Measurements from ENCODE around the gene UBALD1.
"Not testable (repeated sequence)": the region's sequence is repeated elsewhere in the genome, so short reads cannot be mapped to it uniquely, and the experiment has no call there.

- not testable (repeated sequence) for TF ChIP-seq CTCF (IDR thresholded peaks at IDR 0.05 in 2 of 3, conservative IDR thresholded peaks at IDR 0.05 in 1 of 3; ENCODE audit: borderline replicate concordance in 1 of 3, insufficient read depth in 1 of 3, low read depth in 2 of 3, low read length in 2 of 3); TCF7L2 (IDR thresholded peaks at IDR 0.05; ENCODE audit: borderline replicate concordance, extremely low read depth, insufficient read depth, insufficient read length); EZH2 (IDR thresholded peaks at IDR 0.05); CEBPB (IDR thresholded peaks at IDR 0.05; ENCODE audit: low read depth); YY1 (IDR thresholded peaks at IDR 0.05; ENCODE audit: extremely low read depth, insufficient replicate concordance, low read depth, low read length); ZNF274 (IDR thresholded peaks at IDR 0.05; ENCODE audit: low read depth, low read length); POLR2A (IDR thresholded peaks at IDR 0.05; ENCODE audit: borderline replicate concordance, extremely low read depth, insufficient read depth, insufficient read length); EZH2phosphoT487 (IDR thresholded peaks at IDR 0.05; ENCODE audit: borderline replicate concordance); POLR2AphosphoS5 (IDR thresholded peaks at IDR 0.05; ENCODE audit: low read depth, low read length); REST (IDR thresholded peaks at IDR 0.05; ENCODE audit: low read depth); EGR1 (IDR thresholded peaks at IDR 0.05; ENCODE audit: low read depth); RAD21 (IDR thresholded peaks at IDR 0.05; ENCODE audit: low read depth)
Observed at GRCh38 chr16:4573926-4574325, 40.8 kb downstream of the UBALD1 start.

Measured in HCT116 (cell line).